Trophoblast cell (in vitro differentiated cells and primary cell): ENCODE data around the gene MOSPD3.
A peak's percentile ranks its signal among the peaks of the same experiment; 100 is the strongest.

ENCODE experiments used
- DNase-seq, 2 donors: peaks; one replicate each; pipeline ENCODE4 v3.0.0-alpha.2; 2016
- H2AFZ ChIP-seq: 2 replicates; pipeline ENCODE4 v1.6.1; 2013; ENCODE audit warnings: low read length, moderate library complexity, mild to moderate bottlenecking; ENCODE audit not compliant: insufficient read depth, poor library complexity
- H2AK5ac ChIP-seq: 2 replicates; pipeline ENCODE4 v1.6.1; 2013; ENCODE audit warnings: mild to moderate bottlenecking, low read length
- H2BK120ac ChIP-seq: 2 replicates; pipeline ENCODE4 v1.6.1; 2013; ENCODE audit warnings: low read length, mild to moderate bottlenecking, moderate library complexity; ENCODE audit not compliant: insufficient read depth, poor library complexity
- H2BK12ac ChIP-seq: 2 replicates; pipeline ENCODE4 v1.6.1; 2013; ENCODE audit warnings: mild to moderate bottlenecking, low read length, moderate library complexity
- H2BK5ac ChIP-seq: 2 replicates; pipeline ENCODE4 v1.6.1; 2013; ENCODE audit warnings: low read length, low read depth, moderate library complexity, mild to moderate bottlenecking; ENCODE audit not compliant: poor library complexity
- H3K14ac ChIP-seq: 2 replicates; pipeline ENCODE4 v1.6.1; 2013; ENCODE audit warnings: mild to moderate bottlenecking, low read length
- H3K18ac ChIP-seq: 2 replicates; pipeline ENCODE4 v1.6.1; 2013; ENCODE audit warnings: mild to moderate bottlenecking, low read length
- H3K23ac ChIP-seq: 2 replicates; pipeline ENCODE4 v1.6.1; 2013; ENCODE audit warnings: low read length
- H3K27ac ChIP-seq: 2 replicates; pipeline ENCODE4 v1.5.1; 2013; ENCODE audit warnings: low read depth, mild to moderate bottlenecking, inconsistent platforms, low read length, moderate library complexity
- H3K27me3 ChIP-seq: 2 replicates; pipeline ENCODE4 v1.6.1; 2013; ENCODE audit warnings: inconsistent platforms, mild to moderate bottlenecking, low read length, moderate library complexity; ENCODE audit not compliant: insufficient read depth
- H3K36me3 ChIP-seq, 2 experiments: 1 replicate in 1 of 2; 2 replicates in 1 of 2; pipeline ENCODE4 v1.6.1; 2013; ENCODE audit warnings: low read length in 2 of 2, mild to moderate bottlenecking in 2 of 2, moderate library complexity in 1 of 2; ENCODE audit not compliant: insufficient read depth in 2 of 2, control insufficient read depth in 1 of 2
- H3K4ac ChIP-seq: 2 replicates; pipeline ENCODE4 v1.6.1; 2013; ENCODE audit warnings: low read depth, mild to moderate bottlenecking, low read length, moderate library complexity
- H3K4me1 ChIP-seq, 2 experiments: 1 replicate in 1 of 2; 2 replicates in 1 of 2; pipeline ENCODE4 v1.6.1; 2013; ENCODE audit warnings: low read length in 2 of 2, mild to moderate bottlenecking in 2 of 2, moderate library complexity in 1 of 2; ENCODE audit not compliant: insufficient read depth in 2 of 2, control insufficient read depth in 1 of 2
- H3K4me2 ChIP-seq: 2 replicates; pipeline ENCODE4 v1.6.1; 2013; ENCODE audit warnings: inconsistent platforms, mild to moderate bottlenecking, low read length, moderate library complexity
- H3K4me3 ChIP-seq: 2 replicates; pipeline ENCODE4 v1.5.1; 2013; ENCODE audit warnings: mild to moderate bottlenecking, low read depth, low read length, inconsistent platforms
- H3K79me1 ChIP-seq: one replicate; pipeline ENCODE4 v1.6.1; 2013; ENCODE audit warnings: low read length
- H3K79me2 ChIP-seq: 2 replicates; pipeline ENCODE4 v1.6.1; 2013; ENCODE audit warnings: low read length, mild to moderate bottlenecking; ENCODE audit not compliant: control insufficient read depth, insufficient read depth, poor library complexity
- H3K9ac ChIP-seq: 2 replicates; pipeline ENCODE4 v1.6.1; 2013; ENCODE audit warnings: mild to moderate bottlenecking, low read length
- H3K9me3 ChIP-seq: 2 replicates; pipeline ENCODE4 v1.6.1; 2013; ENCODE audit warnings: low read depth, mild to moderate bottlenecking, control low read depth, inconsistent platforms, low read length; ENCODE audit not compliant: insufficient read depth
- H4K12ac ChIP-seq: 2 replicates; pipeline ENCODE4 v1.6.1; 2013; ENCODE audit warnings: low read depth, mild to moderate bottlenecking, low read length, moderate library complexity
- H4K8ac ChIP-seq: 2 replicates; pipeline ENCODE4 v1.6.1; 2013; ENCODE audit warnings: low read depth, mild to moderate bottlenecking, low read length, moderate library complexity
- H4K91ac ChIP-seq: one replicate; pipeline ENCODE4 v1.6.1; 2013; ENCODE audit warnings: low read depth, mild to moderate bottlenecking, low read length, moderate library complexity
- WGBS: extraction: QIAGEN DNeasy Blood & Tissue Kit; methylation state at CpG from one replicate; pipeline ENCODE4 v1.1.7; 2013; ENCODE audit warnings: missing lambda C conversion rate; ENCODE audit not compliant: insufficient read length, insufficient coverage; ENCODE audit errors: extremely low coverage; 5-methylcytosine and 5-hydroxymethylcytosine counted together

Gene MOSPD3

DNA sequence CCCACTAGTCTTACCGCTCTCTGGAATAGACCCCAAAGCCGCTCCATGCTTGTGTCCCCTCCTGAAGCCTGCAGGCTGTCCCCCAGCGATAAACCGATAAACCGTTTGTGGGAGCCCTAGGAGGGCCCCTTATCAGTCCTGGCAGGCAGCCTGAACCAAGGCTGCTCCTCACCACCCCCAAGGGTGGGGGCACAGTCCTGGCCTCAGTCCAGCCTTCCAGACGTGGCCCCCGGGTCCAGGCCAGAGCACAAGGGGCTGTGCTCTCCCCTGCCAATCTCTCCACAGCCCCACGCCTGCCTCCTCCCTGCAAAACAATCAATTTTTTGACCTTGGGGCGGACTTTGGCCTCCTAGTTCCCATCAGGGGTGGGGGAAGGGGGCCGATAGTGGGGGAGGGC, 29.1 kb downstream of the MOSPD3 start, which contains the start of gene TFR2:
Gene TFR2 (minus strand): TSS at position 90 of the 397 bp plus-strand sequence. CDS start 43 bp downstream, at position 47.
- Histone ChIP-seq H3K4ac (no peak within 1 kb of the TSS), H2BK120ac (no peak within 1 kb of the TSS), H3K4me1 (no peaks in the 10 kb centered on the region), H3K23ac (no peak within 1 kb of the TSS), H3K9ac (no peak within 1 kb of the TSS), H2AFZ (no peak within 1 kb of the TSS), H3K27ac (no peak within 1 kb of the TSS), H3K18ac (no peak within 1 kb of the TSS), H2BK12ac (no peak within 1 kb of the TSS), H3K36me3 (no peaks in the 10 kb centered on the region), H4K8ac (no peak within 1 kb of the TSS), H3K4me2 (no peak within 1 kb of the TSS), H4K91ac (no peak within 1 kb of the TSS), H3K79me2 (no peaks in the 10 kb centered on the region), H2AK5ac (no peak within 1 kb of the TSS), H3K9me3 (no peaks in the 10 kb centered on the region), H3K14ac (no peak within 1 kb of the TSS), H3K79me1 (no peaks in the 10 kb centered on the region), H3K27me3 (no peaks in the 10 kb centered on the region), H4K12ac (no peak within 1 kb of the TSS), H2BK5ac (no peak within 1 kb of the TSS), H3K4me3 (no peak within 1 kb of the TSS)
- no CpG with 5 or more reads among the region's 10 CpGs for WGBS
- DNase-seq: no peak

DNA sequence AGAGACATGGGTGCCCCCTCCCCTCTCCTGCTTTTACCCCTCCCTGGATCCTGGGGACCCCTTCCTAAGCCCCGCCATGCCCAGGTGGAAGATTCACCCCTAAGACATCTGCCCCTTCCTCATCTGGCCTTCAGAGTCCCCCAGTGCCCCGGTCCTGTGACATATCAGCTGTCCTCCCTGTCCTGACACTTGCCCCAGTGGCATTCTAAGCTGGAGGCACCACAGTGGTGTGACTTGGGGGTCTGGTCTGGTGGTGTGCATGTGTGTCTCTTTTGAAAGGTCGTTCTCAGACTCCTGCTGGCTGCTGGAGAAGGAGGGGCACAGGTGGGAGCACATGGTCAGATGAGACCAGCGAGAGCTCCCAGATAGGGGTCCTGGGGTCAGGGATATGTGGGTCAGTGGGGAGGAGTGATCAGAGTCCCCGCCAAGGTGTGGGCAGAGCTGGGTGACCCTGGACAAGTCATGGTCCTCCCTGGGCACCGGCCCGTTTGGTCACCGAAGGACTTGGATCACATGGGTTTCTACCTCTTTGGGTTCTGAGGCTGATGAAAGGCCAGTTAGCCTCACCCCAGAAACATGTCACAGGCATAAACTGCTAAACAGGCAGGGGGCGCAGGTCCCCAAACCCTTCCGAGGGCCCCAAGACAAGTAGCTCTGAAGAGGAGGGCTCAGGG, 29.7 kb downstream of the MOSPD3 start:
- Histone ChIP-seq H3K9ac (no peak overlapping the region), H3K23ac (no peak overlapping the region), H3K18ac (no peak overlapping the region), H3K4me3 (no peak overlapping the region), H4K8ac (no peak overlapping the region), H3K4me1 (no peaks in the 10 kb centered on the region), H3K4me2 (no peak overlapping the region), H4K91ac (no peak overlapping the region), H2AK5ac (no peak overlapping the region), H3K36me3 (no peaks in the 10 kb centered on the region), H3K27ac (no peak overlapping the region), H2BK12ac (no peak overlapping the region), H4K12ac (no peak overlapping the region), H3K14ac (no peak overlapping the region), H3K79me1 (no peaks in the 10 kb centered on the region), H3K79me2 (no peaks in the 10 kb centered on the region), H2AFZ (no peak overlapping the region), H2BK5ac (no peak overlapping the region), H2BK120ac (no peak overlapping the region), H3K4ac (no peak overlapping the region), H3K27me3 (no peaks in the 10 kb centered on the region), H3K9me3 (no peaks in the 10 kb centered on the region)
- no peak for DNase-seq
- WGBS: no CpG with 5 or more reads among the region's 10 CpGs

DNA sequence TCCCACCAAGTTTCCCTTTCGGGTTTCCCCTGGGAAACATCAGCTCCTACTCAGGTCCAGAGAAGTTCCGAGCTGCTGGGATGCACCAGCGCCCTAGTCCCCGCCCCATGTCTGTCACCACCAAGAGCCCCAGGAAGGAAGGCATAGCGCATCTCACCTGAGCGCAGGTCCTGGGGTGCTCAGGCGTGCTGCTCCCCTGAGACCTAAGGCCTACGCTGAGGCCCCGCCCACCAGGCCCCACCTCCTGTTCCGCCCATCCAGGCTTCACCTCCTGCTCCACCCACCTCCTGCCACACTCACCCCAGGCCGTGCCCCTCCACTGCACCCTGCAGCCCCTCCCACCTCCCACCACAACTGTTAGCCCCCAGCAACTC, 30.2 kb downstream of the MOSPD3 start:
- Histone ChIP-seq H3K9me3 (no peaks in the 10 kb centered on the region), H2BK5ac (no peak overlapping the region), H2BK120ac (no peak overlapping the region), H3K4me3 (no peak overlapping the region), H2BK12ac (no peak overlapping the region), H3K18ac (no peak overlapping the region), H3K79me2 (no peaks in the 10 kb centered on the region), H3K14ac (no peak overlapping the region), H3K9ac (no peak overlapping the region), H3K27me3 (no peaks in the 10 kb centered on the region), H3K4ac (no peak overlapping the region), H3K23ac (no peak overlapping the region), H3K79me1 (no peaks in the 10 kb centered on the region), H3K4me2 (no peak overlapping the region), H3K27ac (no peak overlapping the region), H3K36me3 (no peaks in the 10 kb centered on the region), H4K12ac (no peak overlapping the region), H2AK5ac (no peak overlapping the region), H4K8ac (no peak overlapping the region), H4K91ac (no peak overlapping the region), H2AFZ (no peak overlapping the region), H3K4me1 (no peaks in the 10 kb centered on the region)
- no CpG with 5 or more reads among the region's 11 CpGs for WGBS
- DNase-seq: no peak

DNA sequence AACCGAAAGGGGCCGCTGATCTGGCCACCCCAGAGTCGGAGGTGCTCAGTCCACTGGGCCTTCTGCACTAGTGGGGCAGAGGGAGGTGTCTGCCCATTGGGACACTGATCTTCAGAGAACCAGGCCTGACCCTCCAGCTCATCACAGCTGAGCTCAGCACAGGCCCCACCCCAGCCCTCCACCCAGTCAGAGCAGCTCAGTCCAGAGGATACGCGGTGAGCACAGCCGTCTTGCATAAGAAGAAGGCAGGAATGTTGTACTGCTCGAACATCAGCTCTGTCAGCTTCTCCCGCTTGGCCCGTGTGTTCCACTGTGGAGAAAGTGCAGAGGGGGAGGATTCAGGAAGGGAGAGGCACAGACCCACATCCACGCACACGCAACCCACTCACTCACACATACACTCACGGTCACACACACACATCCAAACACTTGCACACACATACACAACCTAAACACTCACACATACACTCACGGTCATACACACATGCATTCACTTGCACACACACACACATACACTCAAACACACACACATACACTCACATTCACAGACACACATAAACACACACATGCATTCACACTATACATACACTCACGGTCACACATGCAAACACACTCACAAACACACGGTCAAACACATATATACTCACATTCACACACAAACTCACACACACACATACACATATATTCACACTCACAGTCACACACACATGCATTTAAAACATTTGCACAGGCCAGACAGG, 37.7 kb downstream of the MOSPD3 start:
- H2BK12ac ChIP-seq: no peak overlapping the region
- no peak overlapping the region for H3K9ac ChIP-seq
- H3K4ac ChIP-seq: no peak overlapping the region
- no peaks in the 10 kb centered on the region for H3K36me3 ChIP-seq
- H3K79me2 ChIP-seq: no peaks in the 10 kb centered on the region
- no peak overlapping the region for H2AFZ ChIP-seq
- H4K12ac ChIP-seq: no peak overlapping the region
- no peak overlapping the region for H4K91ac ChIP-seq
- no peak overlapping the region for H3K4me2 ChIP-seq
- 100% methylated on average over 1 of the region's 15 CpGs for WGBS
- peak; percentile 41 to 73 for DNase-seq
- no peak overlapping the region for H3K23ac ChIP-seq
- no peaks in the 10 kb centered on the region for H3K79me1 ChIP-seq
- peaks cover 0 to 3% of the 10 kb centered on the region in 2 experiments for H3K4me1 ChIP-seq
- no peak overlapping the region for H3K14ac ChIP-seq
- H3K4me3 ChIP-seq: peak overlapping the region; percentile 29
- no peak overlapping the region for H2AK5ac ChIP-seq
- H2BK120ac ChIP-seq: no peak overlapping the region
- peaks cover 3% of the 10 kb centered on the region for H3K27me3 ChIP-seq
- H4K8ac ChIP-seq: no peak overlapping the region
- no peak overlapping the region for H3K27ac ChIP-seq
- peaks cover 5% of the 10 kb centered on the region for H3K9me3 ChIP-seq
- H2BK5ac ChIP-seq: no peak overlapping the region
- no peak overlapping the region for H3K18ac ChIP-seq
